Measurements from ENCODE around the gene RTL1.

Gene RTL1

DNA sequence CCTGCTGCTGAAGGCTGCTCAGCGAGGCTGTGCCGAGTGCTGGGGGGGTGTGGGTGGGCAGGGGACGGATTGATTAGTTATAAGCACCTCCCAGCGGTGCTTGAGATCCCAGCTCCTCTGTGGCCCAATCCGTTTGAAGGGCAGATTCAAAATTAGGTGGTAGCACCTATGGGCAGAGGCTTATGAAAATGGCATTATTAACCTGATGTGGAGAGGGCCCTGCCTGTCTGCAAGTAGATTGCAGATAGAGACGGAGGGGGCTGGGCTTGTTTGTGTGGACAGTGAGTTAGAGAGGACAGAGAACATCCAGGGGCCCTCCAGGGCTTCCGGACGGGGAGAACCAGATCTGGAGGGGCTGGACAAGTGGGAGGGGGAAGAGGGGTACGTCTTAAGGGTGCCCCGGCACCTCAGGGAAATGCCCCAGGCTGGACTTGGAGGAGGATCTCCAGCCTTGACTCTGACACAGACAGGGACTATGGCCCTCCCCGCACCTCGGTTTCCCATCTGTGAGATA is at the start of gene RTL1:
Gene RTL1 (minus strand): TSS at position 51 of the 514 bp plus-strand sequence. CDS start 18,934 bp downstream, outside the sequence.
- DNase-seq = no peak

DNA sequence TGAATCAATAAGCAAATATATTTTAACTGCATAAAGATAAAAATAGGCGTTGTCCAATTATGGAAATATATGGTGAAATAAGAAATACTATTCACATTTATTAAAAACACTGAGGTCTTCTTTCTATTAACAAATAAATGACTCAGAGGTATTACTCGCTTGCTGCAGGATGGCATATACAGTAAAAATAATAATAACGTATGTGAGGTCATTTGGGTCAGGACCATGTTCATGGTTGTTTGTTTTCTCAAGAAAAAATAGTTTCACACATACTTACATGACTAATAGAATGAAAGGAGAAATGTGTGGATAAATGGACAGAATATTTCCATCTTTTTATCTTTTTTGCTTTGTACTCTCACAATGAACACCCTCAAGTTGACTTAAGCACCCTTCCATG is 46.5 kb upstream of the RTL1 start:
- no peak for DNase-seq

DNA sequence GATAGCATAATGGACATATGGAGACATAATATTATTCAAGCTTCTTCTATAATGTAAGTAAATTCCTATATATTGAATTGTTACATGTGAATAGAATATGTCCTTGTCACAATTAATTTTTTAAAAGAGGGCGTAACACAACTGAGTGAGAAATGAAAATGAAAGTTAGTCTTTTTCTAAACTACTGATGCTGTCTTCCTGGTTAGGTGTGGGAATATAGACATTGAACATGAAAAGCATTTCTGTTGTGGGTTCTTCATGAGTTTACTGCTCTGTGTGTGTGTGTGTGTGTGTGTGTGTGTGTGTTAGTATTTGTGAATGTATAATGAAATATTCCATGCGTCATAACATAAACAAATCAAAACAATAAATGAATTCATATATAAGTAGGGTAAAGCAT is 40.5 kb upstream of the RTL1 start:
- DNase-seq = no peak

DNA sequence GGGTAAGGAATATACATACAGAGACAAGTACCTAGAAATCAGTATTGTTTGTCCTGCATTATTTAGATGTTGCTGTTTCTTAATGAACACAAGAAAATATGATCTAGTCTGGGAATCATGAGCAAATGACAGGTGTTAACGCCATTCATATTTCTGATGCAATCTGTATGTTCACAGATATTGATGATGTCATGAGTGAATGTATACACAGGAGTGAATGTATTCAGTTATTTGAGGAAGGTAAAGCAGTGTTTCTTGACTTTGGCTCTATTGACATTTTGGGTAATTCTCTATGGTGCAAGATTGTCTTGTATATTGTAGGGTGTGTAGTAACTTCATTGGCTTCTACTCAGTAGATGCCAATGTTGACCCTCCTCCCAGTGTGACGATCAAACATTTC is 26.7 kb upstream of the RTL1 start:
- no peak for DNase-seq

DNA sequence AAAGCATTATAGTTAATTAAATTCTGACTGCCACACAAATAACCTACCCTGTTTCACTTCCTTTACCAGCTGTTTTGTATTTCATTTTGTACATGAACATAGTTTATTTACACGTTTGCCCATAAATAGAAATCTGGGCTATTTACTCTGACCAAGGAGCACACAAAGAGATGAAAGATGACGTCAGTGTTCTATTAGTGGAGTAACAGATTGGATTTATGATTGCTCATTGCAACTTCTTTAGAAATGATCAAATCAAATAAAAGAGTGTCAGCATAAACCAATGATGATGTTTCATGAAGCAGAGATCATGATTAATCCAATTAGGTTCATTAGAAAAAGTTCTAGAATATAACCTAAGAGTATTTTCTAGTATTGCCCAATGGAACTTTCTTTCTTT is 12.0 kb upstream of the RTL1 start:
- no peak for DNase-seq

DNA sequence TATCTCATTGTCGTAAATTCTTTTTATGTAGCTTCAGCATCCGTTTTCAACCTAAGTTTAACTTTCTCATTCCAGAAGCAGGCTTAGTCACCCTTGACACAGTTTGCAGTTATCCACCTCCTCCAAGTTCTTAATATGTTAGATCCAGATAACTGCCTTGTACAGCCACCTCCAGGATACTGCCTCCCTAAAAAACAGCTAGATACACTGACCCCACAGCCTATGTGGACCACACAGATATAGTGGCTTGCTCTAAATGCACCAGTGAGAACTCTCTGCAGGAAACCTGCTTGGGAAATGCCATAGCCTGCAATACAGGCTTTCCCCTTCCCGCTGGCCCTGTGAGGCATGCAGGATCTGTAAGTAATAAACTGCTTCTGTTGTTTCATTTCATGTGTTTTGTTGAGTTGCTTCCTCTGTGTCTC is 11.1 kb upstream of the RTL1 start:
- no peak for DNase-seq

DNA sequence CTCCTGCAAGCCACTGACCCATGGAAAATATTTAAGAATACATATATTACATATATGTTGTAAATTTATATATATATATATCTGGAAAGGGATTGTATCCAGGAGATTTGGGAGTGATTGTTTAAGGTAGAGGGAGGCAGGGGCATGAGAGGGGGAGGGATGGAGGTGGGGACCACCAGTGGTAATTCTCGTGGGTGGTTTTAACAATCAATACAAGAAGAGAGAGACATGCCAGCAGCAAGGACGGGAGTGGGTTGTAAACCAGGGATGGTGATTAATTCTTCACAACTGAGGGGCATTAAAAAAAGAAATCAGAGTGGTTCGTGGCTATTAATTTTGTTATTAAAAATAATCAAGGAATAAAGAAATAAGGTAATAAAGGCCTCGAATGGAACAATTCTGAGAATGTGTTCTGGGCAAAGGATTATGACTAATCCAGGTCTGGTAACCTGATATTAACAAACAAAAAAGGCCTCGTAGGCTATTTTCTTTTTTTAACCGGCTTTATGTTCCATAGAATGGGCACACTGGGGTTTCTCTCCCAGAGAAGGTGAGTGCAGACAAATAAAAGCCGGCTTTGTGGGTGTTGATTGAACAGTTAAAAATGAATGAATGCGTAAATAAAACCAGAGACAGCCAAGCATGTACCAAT is 8.3 kb upstream of the RTL1 start:
- no peak for DNase-seq

DNA sequence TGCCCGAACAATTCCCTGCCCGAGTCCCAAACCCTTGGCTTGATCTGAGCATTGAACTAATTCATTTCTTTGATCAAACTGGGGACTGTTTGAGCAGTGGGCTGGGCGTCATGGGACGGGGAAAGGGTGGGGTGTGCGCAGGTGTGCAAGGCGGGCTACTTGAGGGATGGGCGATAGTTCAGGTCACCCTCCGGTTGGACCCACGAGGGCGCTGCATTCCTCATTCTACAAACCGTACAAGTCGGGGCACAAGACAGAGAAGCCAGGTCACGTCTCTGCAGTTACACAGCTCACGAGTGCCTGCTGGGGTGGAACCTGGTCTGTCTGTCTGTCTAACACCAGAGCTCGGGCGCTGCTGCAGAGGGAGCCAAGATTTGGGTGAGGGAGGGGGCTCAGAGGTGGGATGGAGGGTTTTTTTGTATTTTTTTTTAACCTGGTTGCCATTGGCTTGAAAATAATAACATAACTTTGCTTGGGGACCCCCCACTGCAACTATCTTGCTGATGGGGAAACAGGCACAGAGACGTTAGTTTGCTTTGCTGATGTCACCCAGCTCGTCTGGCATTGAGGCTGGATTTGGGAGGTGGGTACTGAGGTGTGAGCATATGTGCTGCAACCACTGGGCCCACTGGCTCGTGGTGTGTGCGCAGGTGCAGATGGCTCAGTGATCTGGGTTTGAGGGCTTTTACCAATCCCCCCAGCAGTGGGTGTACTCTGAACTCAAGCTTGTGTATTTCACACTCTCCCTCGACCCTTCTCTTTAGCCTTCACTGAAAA is 7.6 kb upstream of the RTL1 start:
- no peak for DNase-seq

DNA sequence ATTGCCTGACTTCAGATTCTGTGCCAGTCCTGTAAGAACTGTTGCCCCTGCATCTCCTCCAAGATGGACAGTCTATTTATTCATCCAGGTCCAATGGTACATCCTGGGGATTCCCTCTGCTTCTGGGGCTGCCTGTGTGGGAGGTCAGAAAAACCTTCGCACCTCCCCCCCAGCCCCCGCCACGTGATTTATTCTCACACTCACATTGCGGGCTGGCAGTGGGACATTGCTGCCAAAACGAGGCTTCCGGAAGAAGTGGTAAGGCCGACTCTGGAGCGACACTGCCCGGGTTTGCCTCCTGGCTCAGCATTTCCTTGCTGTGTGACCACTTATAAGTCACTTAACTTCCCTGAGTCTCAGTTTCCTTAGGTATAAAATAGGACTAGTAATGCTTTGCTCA is 5.9 kb upstream of the RTL1 start:
- no peak for DNase-seq

DNA sequence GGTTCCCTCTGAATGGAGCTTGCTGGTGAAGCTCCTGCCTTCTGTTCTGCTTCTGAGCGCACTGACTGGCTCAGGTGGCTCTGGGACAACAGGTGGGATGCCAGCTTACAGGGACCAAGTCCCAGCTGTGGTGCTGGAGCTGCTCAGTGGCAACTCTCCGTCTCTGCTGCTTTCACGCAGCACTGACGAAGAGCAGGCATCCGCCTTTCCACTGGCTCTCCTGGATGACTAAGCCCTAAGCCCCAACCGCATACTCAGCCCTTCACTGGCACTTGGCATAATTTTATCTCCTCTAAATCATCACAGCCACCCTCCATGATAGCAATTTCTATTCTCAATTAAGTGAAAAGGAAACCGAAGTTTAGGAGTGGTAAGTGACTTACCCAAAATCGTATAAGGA is 3.7 kb upstream of the RTL1 start:
- DNase-seq = no peak

DNA sequence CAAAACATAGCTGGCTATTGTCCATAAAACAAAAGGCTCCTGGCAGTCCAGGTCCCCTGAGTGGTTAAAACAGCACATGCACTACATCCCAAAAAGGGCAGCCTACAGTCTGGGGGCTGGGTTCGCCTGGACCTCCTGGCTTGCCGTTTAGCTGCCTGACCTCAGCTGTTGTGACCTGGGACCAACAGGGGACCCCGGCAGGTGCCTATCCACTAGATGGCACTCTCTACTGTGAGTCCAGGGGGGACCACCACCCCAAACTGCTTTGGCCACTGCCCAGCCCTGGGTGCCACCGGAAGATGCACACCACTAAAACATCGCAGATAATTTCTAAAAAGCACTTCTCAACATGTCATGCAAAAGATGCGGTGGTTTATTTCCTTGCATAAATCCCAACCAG is 2.9 kb upstream of the RTL1 start:
- DNase-seq = no peak

DNA sequence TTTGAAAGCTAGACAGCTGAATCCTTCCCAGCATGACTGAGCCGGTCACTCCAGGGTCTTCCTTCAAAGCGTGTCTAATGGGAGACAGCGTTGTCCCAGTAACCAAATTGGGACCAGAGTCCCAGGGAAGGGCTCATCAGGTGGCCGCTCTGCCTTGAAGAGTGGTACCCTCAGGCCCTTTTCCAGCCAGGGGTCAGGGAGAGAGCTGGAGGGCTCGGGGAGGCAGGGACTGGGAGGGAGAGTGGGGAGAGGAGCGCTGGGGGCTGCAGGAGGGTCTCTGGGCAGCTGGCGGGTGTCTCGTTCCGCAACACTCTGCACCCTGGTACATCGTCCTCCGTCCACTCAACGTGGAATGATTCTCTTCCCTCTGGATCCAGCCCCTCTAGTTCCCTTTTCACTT is 1.6 kb upstream of the RTL1 start:
- DNase-seq = no peak

DNA sequence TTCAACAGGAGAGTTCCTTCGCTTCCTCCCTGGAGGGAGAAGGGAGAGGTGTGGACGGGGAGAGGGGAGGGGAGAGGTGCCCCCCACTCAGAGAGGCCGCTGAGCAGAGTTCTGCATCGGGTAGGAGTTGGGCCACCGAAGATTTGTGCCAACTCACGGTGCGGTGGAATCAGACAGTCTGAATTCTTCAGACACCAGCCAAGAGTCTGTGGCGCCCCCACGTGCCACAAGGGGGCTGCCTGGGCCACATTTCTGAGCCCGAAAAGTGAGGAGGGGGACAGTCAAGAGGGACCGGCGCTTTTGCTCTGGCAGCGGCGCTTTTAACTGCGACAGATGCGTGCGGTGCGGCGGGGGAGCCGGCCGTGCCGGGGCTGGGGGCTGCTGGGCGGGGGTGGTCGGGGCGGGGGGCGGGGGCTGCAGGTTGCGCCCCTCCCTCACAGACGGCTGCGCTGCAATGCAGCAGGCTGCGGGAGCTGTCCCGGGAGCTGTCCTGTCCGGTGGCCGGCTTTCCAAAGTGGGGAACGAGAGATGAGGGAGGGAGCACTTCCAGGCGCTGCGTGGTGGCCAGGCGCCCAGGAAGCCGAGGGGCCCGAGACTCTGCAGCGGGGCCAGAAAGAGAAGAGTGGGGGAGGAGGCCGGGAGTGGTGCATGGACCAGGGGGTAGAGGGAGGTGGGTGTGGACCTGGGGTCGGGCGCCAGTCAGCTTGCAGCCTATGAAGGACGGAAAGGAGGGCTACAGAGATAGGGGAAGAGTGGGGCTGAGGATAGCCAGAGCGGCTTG is 975 bp upstream of the RTL1 start:
- DNase-seq = no peak

DNA sequence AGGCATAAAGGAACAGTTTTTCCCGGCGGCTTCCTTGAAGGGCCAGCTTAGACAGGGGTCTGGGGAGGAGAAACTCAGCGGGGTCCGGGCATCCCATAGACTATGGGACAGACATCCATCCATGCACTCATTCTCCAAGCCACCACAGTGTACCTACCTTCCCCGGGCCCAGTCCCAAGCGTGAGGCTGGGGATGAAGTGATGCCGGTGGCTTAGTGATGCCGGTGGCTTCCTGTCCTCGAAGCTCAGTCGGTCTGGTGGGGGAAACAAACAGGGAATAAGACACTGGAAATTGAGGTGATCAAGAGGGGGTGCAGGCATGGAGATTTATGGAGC is 421 bp downstream of the RTL1 start:
- DNase-seq = no peak

DNA sequence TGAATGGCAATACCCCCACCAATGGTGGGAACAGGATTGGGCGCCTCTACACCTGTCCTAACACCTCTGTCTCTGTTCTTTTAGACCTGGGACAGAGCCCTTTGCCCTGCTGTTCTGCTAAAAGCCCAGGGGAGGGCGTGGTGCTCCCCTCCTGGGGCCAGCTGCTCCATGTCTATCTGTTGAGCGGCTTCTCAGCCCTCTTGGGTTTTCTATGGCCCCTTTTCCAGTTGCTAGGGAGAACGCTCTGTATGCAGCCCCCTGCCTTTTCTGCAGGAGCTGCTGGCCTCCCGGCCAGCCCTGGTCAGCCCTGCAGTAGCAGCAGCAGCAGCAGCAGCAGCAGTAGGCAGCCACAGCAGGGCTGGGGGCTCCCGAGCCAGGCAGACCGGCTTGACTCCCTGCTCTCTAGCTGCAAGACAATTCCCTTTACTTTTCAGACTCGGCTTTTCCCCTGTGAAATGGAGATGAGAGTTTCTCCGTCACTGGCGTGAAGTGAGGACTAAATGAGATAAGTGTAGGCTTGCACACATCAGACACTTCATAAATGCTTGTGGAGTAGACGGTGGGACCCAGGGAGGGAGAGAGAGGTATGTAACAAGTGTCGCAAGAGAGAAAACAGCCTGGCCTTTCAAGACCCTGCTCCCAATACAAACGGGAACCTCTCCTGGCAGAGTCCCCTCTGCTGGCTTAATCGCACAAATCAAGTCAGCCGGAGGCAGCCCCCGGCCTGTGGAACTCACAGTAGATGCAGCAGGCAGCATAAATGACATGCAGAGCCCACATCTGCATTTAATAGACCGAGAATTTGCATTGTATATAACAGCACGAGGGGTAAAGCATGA is 1.0 kb downstream of the RTL1 start:
- no peak for DNase-seq

DNA sequence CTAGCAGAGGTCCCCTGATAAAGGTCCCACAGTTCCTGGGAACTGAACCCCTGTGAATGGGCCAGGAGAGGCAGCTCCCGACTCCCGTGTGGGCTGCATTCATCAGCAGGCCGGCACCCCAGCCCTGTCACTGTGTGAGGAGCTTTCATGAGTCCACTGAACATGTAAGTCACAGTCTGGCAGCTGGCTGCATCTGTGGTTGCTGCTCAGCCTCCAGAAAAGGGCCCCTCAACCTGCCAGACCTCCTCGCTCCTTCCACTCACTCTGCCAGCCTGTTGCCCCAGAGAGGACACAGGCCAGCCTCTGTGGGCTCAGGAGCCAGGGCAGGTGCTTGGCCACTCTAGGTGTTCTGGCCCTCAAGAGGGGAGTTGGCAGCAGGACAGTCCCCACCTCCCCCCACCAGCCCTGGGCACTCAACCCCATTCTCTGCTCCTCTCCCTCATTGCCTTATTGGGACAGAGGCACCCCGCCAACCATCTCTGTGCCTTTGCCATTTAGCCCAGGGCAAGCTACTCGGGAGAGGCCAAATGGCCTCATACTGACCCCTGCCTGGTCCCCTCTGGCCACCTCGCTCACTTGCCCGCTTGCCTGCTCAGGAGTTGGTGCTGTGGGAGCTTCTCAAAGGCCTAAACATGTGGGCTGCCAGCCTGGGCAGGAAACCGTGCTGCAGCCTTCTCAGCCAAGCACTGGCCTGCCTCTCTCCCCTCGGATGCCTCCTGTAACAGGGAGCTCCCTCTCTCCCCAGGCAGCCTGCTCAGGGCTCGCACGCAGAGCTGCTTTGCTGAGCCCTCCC is 1.9 kb downstream of the RTL1 start:
- peak; percentile 21 for DNase-seq

DNA sequence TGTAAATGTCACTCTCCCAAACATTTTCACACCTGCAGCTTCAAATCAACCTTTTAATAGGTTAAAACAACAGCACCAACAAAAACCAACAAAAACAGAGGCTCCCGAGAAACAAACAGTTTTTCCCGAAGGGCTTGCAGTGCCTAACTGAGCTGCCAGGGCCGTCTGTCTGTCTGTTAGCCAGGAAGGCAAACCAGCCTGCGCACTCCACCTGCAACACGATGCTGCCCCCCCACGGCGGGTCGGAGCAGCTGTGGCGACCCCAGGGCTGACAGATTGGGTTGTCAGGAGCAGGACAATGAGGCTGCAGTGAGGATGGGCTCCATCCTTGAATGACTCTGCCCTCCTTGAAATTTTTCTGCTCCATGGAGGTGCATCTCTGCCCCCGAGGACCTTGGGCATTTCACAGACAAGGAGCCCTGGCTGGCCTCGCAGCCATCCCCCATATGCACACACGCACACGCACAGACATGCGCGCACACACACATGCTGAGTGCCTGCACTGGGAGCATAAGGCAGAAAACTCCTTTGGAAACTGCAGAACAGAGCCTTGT is 2.6 kb downstream of the RTL1 start:
- DNase-seq = peak; percentile 55

DNA sequence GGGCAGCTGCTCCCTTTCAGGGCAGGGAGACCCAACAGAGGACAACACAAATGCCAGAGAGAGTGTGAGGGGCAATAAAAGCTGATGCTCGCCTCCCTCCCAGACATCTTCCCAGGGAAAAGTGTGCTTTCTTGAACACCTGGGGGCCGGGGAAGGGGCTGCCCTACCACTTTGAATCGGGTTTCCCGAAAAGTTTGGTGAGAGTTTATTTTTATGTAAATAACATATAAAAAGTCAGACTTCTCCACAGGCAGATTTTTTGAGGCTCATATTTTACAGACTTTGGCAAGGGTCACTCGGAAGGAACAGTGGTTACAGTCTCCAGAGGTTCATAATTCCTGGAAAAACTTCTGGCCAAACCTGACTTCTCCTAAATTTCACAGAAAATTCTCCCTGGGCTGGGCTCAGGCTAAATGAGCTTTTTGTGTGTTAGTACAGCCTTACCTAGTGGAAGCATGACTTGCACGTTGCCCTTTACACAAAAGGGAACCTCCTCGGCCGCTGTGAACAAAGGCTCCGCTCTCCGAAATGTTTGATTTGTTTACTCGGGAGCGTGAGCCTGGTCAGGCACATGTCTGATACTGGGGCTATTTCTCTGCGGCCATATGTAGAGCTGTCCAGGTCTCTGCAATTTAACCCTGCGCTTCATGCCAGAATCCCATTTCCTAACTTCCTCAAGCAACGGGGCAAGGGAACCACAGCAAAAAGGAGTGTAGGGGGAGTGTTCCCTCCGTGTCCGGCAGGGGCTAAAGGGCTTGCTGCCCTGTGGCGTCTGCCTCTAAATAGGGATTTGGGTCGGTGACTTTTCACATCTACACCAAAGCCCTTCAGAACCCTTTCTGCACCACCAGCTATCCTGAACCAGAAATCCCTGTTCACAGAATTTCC is 3.4 kb downstream of the RTL1 start:
- peak; percentile 17 for DNase-seq

DNA sequence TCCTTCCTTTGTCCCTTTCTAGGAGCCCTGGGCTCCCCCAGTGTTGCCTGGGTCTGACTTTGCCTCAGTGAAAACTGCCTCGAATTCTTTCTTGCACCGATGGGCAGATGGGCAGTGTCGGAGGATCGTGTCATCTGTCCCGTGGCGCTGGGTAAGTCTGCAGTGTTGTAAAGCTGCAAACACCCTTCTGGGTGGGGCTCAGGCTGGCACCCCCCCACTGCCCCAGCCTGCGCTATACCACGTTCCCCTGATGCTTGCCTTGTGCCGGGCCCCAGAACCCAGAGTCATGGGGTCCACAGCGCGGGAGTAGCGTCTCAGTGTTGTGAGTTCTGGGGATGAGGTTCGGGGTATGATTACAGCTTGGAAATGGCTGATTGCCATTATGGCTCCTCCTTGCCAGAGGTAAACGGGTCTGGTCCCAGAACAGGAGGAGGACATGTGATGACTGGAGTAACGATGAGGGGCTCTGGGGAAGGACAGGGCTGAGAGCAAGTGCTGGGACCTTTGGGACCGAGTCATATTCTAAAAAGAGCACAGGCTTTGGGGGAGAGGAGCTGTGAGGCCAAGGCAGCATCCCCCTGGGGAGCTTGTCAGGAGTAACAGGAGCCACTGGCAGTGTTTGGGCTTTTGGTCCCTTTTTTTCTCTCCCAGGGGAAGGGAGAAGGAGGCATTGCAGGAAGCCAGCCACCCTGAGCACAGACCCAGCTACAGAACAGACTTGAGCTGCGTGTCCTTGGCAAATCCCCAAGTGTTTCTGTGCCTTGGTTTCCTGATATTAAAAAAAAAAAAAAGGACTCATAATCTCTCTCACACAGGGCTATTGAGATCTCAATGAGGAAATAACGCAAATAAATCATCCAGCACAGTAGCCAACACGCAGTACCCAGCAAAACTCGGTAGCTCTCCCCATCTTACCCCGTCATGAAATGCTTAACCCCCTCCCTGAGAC is 4.3 kb downstream of the RTL1 start:
- DNase-seq = peak; percentile 19

Measured in stimulated activated CD8-positive, alpha-beta memory T cell treated with anti-CD3 and anti-CD28 coated beads, Interleukin-4, amount 100 ng/mL, for 48 hours (primary cell).